Tibial nerve (tissue), 4 donors: Measurements from ENCODE around the gene LCN12. TPM values are rescaled to one million over a fixed set of nuclear protein-coding genes. Genes with fewer than 3 reads are reported as not detected.

ENCODE experiments used
- DNase-seq, 2 donors: peaks; one replicate each; pipeline ENCODE4 v3.0.0-alpha.2; 2019; ENCODE audit warnings: low spot score in 2 of 2
- H3K27ac ChIP-seq, 4 donors: fragments of 200-600 bp; sonication (generic) in 3 of 4; one replicate each; pipeline ENCODE4 v1.5.1; 2017 to 2019; ENCODE audit warnings: mild to moderate bottlenecking in 1 of 4
- H3K27me3 ChIP-seq, 2 donors: fragments of 200-600 bp; sonication (generic) in 1 of 2; one replicate each; pipeline versions ENCODE4 v1.5.1 to v1.6.0; 2017 to 2019
- H3K36me3 ChIP-seq, 3 donors: fragments of 200-600 bp; sonication (generic); one replicate each; pipeline ENCODE4 v1.5.1; 2018 to 2019
- H3K4me1 ChIP-seq, 4 donors: fragments of 200-600 bp; sonication (generic) in 3 of 4; one replicate each; pipeline ENCODE4 v1.5.1; 2017 to 2019
- H3K4me3 ChIP-seq, 4 donors: fragments of 200-600 bp; sonication (generic) in 3 of 4; one replicate each; pipeline ENCODE4 v1.5.1; 2017 to 2019; ENCODE audit warnings: mild to moderate bottlenecking in 1 of 4, moderate library complexity in 1 of 4
- H3K9me3 ChIP-seq, 4 donors: fragments of 200-600 bp; sonication (generic) in 3 of 4; one replicate each; pipeline ENCODE4 v1.5.1; 2017 to 2019
- EP300 ChIP-seq, 2 donors: sonication (generic); formaldehyde crosslinking; IDR thresholded peaks; one replicate each; pipeline ENCODE4 v1.6.1; 2017; ENCODE audit warnings: antibody characterized with exemption in 2 of 2, mild to moderate bottlenecking in 1 of 2
- POLR2A ChIP-seq, 2 donors: fragments of 450-650 bp; IDR thresholded peaks; one replicate each; pipeline ENCODE4 v1.6.1; 2017; ENCODE audit warnings: antibody characterized with exemption in 2 of 2, mild to moderate bottlenecking in 2 of 2, moderate library complexity in 2 of 2
- WGBS, 2 donors: methylation state at CpG; one replicate each; pipeline ENCODE4 v1.1.5; 2018; 5-methylcytosine and 5-hydroxymethylcytosine counted together
- total RNA-seq, 4 donors: library from RNA; depleted of rRNA; stranded (reverse); fragments of >200 nt; gene quantifications; one replicate each; pipeline ENCODE4 v1.1.0, GENCODE V29; 2016
- TF ChIP-seq, protein P1 (sequence below), 5 experiments: fragments of 200-600 bp in 3 of 5; fragments of 450-650 bp in 2 of 5; sonication (generic) in 3 of 5; IDR thresholded peaks; one replicate each; pipeline ENCODE4 v1.5.1; 2016 to 2019; ENCODE audit warnings: antibody characterized with exemption in 5 of 5, mild to moderate bottlenecking in 3 of 5, moderate library complexity in 2 of 5

The LCN12 gene
- total RNA-seq, 4 donors from 2014 or later: 2.4 to 16.8 (median 7.8) TPM

- WGBS, 2 donors: 76 to 80% methylated on average over 13 to 14 of the region's 18 CpGs
- Histone ChIP-seq H3K4me1 (peaks cover 0 to 54% (median 12%) of the 10 kb centered on the region in 4 donors), H3K27me3 (peaks cover 0 to 37% of the 10 kb centered on the region in 2 donors), H3K27ac (peak within 1 kb of the TSS in 1 of 4 donors; percentile 71), H3K36me3 (peaks cover 0 to 5% (median 0%) of the 10 kb centered on the region in 3 donors), H3K9me3 (no peaks in the 10 kb centered on the region), H3K4me3 (no peak within 1 kb of the TSS)
- TF ChIP-seq POLR2A (IDR thresholded peaks at IDR 0.05): no peak
- TF ChIP-seq EP300 (IDR thresholded peaks at IDR 0.05): peak in 1 of 2 donors; percentile 33
- DNase-seq: no peak
These were observed 30.4 kb downstream of the LCN12 start, which contains the start of gene LCNL1 for GRCh38 chr9:136982232-136983051. LCNL1 (plus strand) TSS chr9:136982993; CDS start chr9:136983587, 594 bp downstream.

DNA sequence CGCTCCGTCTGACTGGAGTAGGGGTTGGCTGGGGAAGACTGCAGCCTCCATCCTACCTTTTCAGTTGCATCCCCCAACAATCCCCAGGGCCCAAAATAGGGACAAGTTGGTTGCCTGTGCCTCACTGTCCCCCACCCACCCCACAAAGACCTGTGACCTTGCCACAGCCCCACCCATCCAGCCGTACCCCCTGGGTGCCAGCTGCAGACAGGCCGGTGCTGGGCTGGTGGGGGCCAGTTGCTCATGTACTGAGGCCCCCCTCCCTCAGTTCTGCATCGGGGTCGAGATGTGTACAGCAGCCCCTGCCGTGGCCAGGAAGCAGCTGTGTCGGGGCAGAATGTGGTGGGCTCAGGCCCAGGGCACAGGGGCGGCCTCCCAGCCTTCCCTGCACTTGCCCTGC is 31.1 kb downstream of the LCN12 start:
- Histone ChIP-seq H3K27me3 (peaks cover 0 to 37% of the 10 kb centered on the region in 2 donors), H3K27ac (no peak overlapping the region)
- 88 to 96% methylated on average over 4 to 7 of the region's 9 CpGs for WGBS, 2 donors

DNA sequence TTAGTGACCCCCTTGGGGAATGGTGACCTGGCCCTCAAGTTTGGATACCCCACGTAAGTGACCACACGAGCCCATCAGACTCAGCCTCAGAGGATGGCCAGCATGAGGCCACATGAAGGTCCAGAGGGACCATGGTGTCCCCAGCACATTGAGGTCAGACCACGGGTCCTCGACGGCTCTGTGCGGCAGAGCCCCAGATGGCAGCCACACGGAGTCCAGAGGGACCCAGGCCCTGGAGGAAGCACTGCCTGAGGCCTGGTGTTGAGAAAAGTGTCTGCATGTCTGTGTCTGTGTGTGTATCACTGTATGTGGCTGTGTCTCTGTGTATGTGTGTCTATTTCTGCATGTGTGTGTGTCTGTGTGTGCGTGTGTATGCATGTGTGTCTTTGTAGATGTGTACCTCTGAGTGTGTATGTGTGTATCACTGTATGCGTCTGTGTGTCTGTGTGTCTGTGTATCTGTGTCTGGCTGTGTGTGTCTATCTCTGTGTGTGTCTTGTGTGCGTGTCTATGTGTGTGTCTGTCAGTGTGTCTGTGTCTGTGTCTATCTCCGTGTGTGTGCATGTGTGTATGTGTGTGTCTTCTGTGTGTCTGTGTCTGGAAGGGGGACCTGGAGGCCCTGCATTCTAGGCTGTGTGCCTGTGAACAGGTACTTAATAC is 31.7 kb downstream of the LCN12 start:
- peaks cover 0 to 37% of the 10 kb centered on the region in 2 donors for H3K27me3 ChIP-seq
- no peak for TF ChIP-seq POLR2A (IDR thresholded peaks at IDR 0.05)
- TF ChIP-seq EP300 (IDR thresholded peaks at IDR 0.05): peak in 1 of 2 donors; percentile 33
- no peak overlapping the region for H3K4me3 ChIP-seq
- no peaks in the 10 kb centered on the region for H3K9me3 ChIP-seq
- WGBS, 2 donors: 74 to 84% methylated on average over 9 to 11 of the region's 11 CpGs
- peaks cover 0 to 5% (median 0%) of the 10 kb centered on the region in 3 donors for H3K36me3 ChIP-seq
- no peak for DNase-seq
- no peak overlapping the region for H3K27ac ChIP-seq
- peaks cover 0 to 42% (median 9%) of the 10 kb centered on the region in 4 donors for H3K4me1 ChIP-seq

More for the DNA sequence above, 31.1 kb downstream of the LCN12 start:
- no peak for DNase-seq
- TF ChIP-seq, protein P1, sequence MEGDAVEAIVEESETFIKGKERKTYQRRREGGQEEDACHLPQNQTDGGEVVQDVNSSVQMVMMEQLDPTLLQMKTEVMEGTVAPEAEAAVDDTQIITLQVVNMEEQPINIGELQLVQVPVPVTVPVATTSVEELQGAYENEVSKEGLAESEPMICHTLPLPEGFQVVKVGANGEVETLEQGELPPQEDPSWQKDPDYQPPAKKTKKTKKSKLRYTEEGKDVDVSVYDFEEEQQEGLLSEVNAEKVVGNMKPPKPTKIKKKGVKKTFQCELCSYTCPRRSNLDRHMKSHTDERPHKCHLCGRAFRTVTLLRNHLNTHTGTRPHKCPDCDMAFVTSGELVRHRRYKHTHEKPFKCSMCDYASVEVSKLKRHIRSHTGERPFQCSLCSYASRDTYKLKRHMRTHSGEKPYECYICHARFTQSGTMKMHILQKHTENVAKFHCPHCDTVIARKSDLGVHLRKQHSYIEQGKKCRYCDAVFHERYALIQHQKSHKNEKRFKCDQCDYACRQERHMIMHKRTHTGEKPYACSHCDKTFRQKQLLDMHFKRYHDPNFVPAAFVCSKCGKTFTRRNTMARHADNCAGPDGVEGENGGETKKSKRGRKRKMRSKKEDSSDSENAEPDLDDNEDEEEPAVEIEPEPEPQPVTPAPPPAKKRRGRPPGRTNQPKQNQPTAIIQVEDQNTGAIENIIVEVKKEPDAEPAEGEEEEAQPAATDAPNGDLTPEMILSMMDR (IDR thresholded peaks at IDR 0.05): no peak
- TF ChIP-seq POLR2A (IDR thresholded peaks at IDR 0.05): no peak
- TF ChIP-seq EP300 (IDR thresholded peaks at IDR 0.05): no peak
- no peaks in the 10 kb centered on the region for H3K9me3 ChIP-seq
- no peak overlapping the region for H3K4me3 ChIP-seq
- H3K36me3 ChIP-seq: peaks cover 0 to 5% (median 0%) of the 10 kb centered on the region in 3 donors
- H3K4me1 ChIP-seq: peaks cover 0 to 46% (median 9%) of the 10 kb centered on the region in 4 donors

- DNase-seq: no peak
- H3K27ac ChIP-seq: no peak overlapping the region
- H3K36me3 ChIP-seq: peaks cover 0 to 5% (median 0%) of the 10 kb centered on the region in 3 donors
- no peaks in the 10 kb centered on the region for H3K9me3 ChIP-seq
- TF ChIP-seq POLR2A (IDR thresholded peaks at IDR 0.05) (peak in 1 of 2 donors; percentile 15), EP300 (IDR thresholded peaks at IDR 0.05) (no peak)
- 56 to 66% methylated on average over 18 to 27 of the region's 29 CpGs for WGBS, 2 donors
- peaks cover 0 to 37% (median 9%) of the 10 kb centered on the region in 4 donors for H3K4me1 ChIP-seq
- no peak overlapping the region for H3K4me3 ChIP-seq
- H3K27me3 ChIP-seq: peaks cover 0 to 37% of the 10 kb centered on the region in 2 donors
These were observed 32.5 kb downstream of the LCN12 start for GRCh38 chr9:136984464-136985026.

- DNase-seq: no peak
- H3K4me1 ChIP-seq: peaks cover 0 to 32% (median 9%) of the 10 kb centered on the region in 4 donors
- WGBS, 2 donors: 31 to 33% methylated on average over 6 to 31 of the region's 48 CpGs
- H3K36me3 ChIP-seq: peaks cover 0 to 5% (median 0%) of the 10 kb centered on the region in 3 donors
- H3K27ac ChIP-seq: no peak overlapping the region
- H3K9me3 ChIP-seq: no peaks in the 10 kb centered on the region
- peak overlapping the region in 1 of 4 donors; percentile 5 for H3K4me3 ChIP-seq
- peaks cover 0 to 37% of the 10 kb centered on the region in 2 donors for H3K27me3 ChIP-seq
- TF ChIP-seq, protein P1 (IDR thresholded peaks at IDR 0.05): no peak
- no peak for TF ChIP-seq POLR2A (IDR thresholded peaks at IDR 0.05)
- no peak for TF ChIP-seq EP300 (IDR thresholded peaks at IDR 0.05)
These were observed 33.0 kb downstream of the LCN12 start for GRCh38 chr9:136985027-136985602.

DNA sequence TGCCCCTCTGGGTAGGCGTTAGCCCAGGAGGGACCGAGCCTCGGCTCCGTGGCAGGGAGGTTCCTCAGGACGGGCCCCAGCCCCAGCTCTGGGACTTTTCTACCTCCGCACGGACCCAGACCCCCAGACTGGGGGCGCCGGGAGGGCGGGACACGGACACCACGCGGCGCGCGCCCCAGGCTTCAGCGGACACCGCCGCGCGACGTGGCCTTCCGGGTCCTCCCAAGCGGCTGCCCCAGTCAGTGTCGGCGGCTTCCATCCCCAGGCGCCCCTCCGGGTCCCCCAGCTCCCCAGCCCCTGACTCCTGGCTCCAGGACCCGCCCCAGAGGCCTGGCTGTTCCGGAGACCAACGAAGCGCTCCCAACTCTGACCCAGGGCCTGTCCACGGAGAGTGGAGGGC is 33.8 kb downstream of the LCN12 start:
- peaks cover 0 to 28% (median 9%) of the 10 kb centered on the region in 4 donors for H3K4me1 ChIP-seq
- TF ChIP-seq EP300 (IDR thresholded peaks at IDR 0.05) (no peak), POLR2A (IDR thresholded peaks at IDR 0.05) (no peak)
- TF ChIP-seq, protein P1 (IDR thresholded peaks at IDR 0.05): no peak
- no peaks in the 10 kb centered on the region for H3K9me3 ChIP-seq
- H3K36me3 ChIP-seq: no peaks in the 10 kb centered on the region
- 36% methylated on average over 27 of the region's 33 CpGs; no CpG with 5 or more reads in 1 of the 2 donors for WGBS, 2 donors
- no peak overlapping the region for H3K4me3 ChIP-seq
- no peak overlapping the region for H3K27ac ChIP-seq
- DNase-seq: no peak
- H3K27me3 ChIP-seq: peaks cover 0 to 37% of the 10 kb centered on the region in 2 donors
